ENCODE data around the gene SYTL1.

DNA sequence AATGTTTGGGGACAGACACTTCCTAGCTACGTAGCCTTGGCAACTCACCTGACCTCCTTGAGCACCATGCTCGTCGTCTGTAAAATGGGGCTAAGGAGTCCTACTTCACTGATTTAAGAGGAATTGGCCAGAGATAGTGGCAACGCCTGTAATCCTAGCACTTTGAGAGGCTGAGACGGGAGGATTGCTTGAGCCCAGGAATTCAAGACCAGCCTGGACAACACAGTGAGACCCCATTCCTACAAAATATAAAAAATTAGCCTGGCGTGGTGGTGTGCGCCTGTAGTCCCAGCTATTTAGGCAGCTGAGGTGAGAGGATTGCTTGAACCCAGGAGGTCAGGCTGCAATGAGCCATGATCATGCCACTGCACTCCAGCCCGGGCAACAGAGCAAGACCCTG, 4.5 kb downstream of the SYTL1 start:
- TF ChIP-seq, protein P1, sequence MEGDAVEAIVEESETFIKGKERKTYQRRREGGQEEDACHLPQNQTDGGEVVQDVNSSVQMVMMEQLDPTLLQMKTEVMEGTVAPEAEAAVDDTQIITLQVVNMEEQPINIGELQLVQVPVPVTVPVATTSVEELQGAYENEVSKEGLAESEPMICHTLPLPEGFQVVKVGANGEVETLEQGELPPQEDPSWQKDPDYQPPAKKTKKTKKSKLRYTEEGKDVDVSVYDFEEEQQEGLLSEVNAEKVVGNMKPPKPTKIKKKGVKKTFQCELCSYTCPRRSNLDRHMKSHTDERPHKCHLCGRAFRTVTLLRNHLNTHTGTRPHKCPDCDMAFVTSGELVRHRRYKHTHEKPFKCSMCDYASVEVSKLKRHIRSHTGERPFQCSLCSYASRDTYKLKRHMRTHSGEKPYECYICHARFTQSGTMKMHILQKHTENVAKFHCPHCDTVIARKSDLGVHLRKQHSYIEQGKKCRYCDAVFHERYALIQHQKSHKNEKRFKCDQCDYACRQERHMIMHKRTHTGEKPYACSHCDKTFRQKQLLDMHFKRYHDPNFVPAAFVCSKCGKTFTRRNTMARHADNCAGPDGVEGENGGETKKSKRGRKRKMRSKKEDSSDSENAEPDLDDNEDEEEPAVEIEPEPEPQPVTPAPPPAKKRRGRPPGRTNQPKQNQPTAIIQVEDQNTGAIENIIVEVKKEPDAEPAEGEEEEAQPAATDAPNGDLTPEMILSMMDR (IDR thresholded peaks at IDR 0.05; ENCODE audit: low read depth, low read length) = no peak
- TF ChIP-seq POLR2A (IDR thresholded peaks at IDR 0.05; ENCODE audit: extremely low read depth, insufficient read length) = no peak
- TF ChIP-seq, protein P2, sequence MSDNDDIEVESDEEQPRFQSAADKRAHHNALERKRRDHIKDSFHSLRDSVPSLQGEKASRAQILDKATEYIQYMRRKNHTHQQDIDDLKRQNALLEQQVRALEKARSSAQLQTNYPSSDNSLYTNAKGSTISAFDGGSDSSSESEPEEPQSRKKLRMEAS (IDR thresholded peaks at IDR 0.05; ENCODE audit: low read depth, low read length) = no peak
